ENCODE results near the gene DTNB.

GRCh38 chr2:25330273-25330672 lies 343.1 kb downstream of the DTNB start:
- TF ChIP-seq POLR2A (IDR thresholded peaks at IDR 0.05) (no peak), CTCF (IDR thresholded peaks at IDR 0.05) (no peak)

Data from uterus (tissue), 2 donors.